GM12874 (cell line): ENCODE results near the gene HMCN2.

Source experiments
- TF ChIP-seq, protein P1 (sequence below): IDR thresholded peaks from 2 replicates; pipeline ENCODE4 v1.5.1; 2011; ENCODE audit warnings: low read depth, mild to moderate bottlenecking, control low read depth, low read length, moderate library complexity; ENCODE audit not compliant: insufficient read depth

The HMCN2 gene

DNA sequence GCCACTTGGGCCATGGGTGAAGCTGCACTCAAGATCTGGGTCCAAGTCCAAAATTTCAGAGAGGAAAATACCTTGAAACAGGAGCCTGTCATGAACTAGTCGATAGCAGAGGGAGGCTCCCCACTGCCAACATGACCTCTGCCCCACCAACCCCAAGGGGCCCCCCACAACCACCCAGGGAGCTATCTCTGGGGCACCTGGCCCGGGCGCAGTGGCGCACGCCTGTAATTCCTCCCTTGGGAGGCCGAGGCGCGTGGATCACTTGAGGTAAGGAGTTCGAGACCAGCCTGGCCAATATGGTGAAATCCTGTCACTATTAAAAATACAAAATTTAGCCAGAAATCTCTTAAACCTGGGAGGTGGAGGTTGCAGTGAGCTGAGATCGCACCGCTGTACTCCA lies 20.1 kb upstream of the HMCN2 start:
- TF ChIP-seq, protein P1, sequence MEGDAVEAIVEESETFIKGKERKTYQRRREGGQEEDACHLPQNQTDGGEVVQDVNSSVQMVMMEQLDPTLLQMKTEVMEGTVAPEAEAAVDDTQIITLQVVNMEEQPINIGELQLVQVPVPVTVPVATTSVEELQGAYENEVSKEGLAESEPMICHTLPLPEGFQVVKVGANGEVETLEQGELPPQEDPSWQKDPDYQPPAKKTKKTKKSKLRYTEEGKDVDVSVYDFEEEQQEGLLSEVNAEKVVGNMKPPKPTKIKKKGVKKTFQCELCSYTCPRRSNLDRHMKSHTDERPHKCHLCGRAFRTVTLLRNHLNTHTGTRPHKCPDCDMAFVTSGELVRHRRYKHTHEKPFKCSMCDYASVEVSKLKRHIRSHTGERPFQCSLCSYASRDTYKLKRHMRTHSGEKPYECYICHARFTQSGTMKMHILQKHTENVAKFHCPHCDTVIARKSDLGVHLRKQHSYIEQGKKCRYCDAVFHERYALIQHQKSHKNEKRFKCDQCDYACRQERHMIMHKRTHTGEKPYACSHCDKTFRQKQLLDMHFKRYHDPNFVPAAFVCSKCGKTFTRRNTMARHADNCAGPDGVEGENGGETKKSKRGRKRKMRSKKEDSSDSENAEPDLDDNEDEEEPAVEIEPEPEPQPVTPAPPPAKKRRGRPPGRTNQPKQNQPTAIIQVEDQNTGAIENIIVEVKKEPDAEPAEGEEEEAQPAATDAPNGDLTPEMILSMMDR = no peak

DNA sequence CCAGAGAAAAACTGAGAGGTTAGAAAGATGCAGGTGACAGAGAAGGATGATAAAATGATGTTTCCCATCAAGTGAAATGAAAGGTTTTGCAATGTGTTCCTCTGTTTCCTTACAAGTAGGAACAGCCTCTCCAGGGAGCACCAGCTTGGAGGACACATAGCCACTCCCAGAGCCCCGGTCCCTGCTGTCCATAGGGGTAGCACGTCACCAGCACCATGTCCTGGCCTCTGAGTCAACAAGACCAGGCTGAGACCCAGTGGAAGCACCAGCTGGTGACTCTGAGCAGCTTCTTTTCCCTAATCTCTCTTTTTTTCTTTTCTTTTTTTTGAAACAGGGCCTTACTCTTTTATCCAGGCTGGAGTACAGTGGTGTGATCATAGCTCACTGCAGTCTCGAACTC lies 19.4 kb upstream of the HMCN2 start:
- TF ChIP-seq, protein P1 = no peak

DNA sequence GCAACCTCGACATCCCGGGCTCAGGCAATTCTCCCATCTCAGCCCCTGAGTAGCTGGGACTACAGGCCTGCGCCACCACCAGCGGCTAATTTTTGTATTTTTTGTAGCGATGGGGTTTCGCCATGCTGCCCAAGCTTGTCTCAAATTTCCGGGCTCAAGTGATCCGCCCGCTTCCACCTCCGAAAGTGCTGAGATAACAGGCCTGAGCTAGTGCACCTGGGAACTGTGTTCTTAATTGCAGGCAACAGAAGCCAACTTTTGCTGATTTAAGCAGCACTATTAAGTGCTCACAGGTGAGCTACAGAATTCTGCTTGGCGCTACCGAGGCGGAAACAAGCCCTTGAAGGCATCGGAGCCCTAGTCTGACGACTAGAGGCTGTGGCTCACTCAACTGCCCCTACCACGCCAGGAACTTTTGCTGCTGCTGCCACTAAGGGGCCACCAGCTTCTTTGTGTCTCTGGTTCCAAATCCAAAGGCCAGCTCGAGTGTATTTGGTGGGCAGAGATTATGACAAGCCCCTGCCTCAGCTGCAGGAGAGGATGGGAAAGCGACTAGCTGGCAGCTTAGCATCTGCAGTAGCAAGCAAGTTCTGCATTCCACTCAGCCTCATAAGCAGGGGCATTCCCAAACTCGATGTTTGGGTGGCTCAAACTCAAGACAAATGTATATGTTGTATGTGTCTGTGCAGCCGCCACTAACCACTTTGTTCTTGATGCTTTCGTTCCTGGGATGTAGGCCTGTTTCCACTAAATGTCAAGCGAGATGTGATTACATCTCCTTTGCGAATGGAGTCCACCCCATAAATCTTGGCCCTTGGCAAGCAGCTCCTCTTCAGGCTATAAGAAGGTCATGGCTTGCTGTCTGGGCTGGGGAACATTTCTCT lies 10.6 kb upstream of the HMCN2 start:
- TF ChIP-seq, protein P1 = no peak

DNA sequence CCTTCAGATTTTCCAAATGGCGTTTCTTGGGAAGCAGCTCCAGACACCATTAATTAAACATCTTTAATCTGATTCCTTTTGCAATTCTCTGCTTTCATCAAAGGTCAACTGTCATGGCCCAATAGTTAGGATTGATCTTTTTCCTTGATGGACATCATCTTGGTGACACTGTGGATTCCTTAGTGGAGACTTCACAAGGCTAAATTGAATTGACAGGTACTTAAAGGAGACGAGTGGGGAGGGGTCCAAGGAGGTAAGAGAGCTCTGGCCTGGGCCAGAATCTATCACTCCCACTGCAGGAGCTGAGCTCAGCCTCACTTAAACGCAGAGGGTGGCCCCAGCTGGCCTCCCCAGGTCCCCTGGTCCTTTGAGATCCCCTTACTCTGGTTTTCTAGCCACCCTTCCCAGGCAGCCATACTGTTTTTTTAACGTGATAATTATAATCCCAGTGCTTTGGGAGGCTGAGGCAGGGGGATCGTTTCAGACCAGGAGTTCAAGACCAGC lies 9.9 kb upstream of the HMCN2 start:
- TF ChIP-seq, protein P1 = no peak

DNA sequence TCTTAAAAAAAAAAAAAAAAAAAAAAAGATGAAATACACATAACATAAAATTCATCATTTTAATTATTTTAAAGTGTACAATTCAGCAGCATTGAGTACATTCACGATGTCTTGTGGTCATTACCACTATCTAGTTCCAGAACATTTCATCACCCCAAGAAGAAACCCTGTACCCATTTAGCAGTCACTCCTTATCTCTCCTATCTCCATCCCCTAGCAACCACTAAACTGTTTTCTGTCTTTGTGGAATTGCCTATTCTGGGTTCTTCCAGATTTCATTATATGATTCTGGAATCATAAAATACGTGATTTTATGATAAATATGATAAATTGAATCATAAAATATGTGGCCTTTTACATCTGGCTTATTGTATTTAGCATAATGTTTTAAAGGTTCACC lies 8.9 kb upstream of the HMCN2 start:
- TF ChIP-seq, protein P1 = no peak

DNA sequence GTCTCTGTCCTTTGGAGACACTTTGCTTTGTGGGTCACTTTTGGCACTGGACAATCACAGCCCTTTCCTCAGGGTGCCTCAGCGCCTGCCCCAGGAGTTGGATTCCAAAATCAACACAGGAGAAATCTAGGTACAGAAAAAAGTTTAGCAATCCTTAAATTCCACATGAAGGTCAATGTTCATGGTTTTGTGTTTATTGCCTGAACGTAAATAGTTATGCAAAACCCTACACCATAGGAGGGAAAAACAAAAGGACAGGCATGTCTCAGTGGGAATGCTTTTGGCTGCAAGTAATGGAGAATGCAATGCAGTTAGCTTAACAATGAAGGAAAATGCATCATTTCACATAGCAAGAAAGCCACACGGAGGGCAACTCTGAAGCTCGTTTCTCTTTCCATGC lies 6.5 kb upstream of the HMCN2 start:
- TF ChIP-seq, protein P1 = no peak

DNA sequence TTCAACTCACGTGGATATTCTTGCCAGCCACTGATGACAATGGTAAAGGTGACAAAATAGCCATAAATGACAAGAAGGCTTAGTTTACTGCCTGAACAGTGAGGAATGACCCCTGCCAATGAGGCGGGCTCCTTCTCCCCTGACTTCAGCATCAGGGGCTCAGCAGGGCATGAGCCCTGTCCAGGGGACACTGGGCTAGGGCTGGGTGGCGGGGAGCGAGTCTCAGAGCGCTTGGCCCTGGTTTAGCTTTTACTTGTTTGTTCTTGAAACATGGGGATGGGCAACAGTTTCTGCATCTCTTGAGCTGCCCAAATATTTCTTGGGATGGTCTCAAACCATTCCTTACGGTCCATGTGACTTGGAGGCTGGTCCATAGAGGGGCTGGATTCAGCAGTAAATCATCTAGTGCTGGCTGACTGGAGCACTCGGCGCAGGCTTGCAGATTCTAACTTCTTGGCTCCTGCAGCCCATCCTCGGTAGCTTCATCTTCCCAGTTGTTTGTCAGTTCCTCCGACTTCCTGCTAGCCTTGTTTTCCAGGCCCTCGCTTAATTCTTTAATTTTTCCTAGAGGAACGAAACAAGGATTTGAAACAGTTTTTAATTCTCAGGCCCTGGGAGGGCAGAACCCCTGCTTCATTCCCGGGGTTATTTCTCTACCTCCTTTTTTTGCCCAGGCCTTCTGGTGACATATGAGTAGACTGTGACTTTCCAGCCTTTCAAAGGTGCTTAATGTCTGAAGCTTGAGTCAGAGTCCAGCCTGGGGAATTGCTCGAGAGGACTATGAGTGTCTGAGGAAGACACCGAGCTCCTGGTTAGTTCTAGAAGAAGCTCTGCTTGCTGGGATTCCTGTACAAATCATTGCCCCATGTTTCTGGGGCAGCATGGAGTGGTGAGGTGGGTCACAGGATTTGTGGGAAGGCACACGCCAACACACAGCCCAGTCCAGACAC lies 4.5 kb upstream of the HMCN2 start:
- TF ChIP-seq, protein P1 = no peak
